ENCODE results near the gene NBPF11.
"Not testable (repeated sequence)": the region's sequence is repeated elsewhere in the genome, so short reads cannot be mapped to it uniquely, and the experiment has no call there.

NBPF11 gene

GRCh38 chr1:148150945-148151344, 1.1 kb downstream of the NBPF11 start:
- DNase-seq, result peak; percentile 14

GRCh38 chr1:148150014-148150413, 2.1 kb downstream of the NBPF11 start:
- not testable (repeated sequence) for DNase-seq

- DNase-seq, result not testable (repeated sequence)
These were observed 2.8 kb downstream of the NBPF11 start for GRCh38 chr1:148149050-148149815.

DNA sequence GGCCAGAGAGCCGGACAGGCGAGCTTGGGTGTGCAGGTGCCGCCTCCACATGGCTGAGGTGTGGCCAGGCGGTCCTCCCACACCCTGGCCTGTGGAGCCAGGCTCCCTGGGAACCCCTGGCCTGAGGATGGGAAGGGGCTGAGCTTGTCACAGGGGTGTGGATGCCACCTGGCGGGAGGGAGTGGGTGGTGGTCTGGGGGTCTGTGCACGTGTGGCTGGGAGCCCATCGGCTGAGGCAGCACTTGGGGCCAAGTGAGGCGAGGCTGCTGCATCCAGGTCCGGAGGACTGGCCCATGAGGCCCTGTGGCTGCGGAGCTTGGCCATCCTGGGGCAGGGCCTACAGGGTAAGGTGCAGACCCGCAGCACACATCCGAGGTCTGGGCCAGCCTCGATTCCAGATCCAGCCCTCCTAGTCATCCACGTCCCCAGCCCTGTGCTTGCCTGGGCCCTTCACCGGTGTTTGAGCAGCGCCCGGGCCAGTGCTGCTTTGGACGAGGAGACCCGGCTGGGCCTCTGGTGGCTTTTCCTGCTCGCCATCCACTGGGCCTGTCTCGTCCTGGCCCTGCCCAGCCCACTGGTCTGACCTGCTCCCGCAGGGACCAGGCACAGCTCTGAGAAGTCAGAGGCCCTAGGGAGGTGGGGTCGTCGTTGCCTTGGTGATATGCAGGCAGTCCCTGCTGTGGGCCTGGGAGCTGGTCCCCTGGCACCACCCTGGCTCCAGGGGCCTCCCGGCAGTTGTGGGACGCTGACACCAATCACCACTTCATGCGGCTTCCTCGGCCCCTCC, 4.8 kb downstream of the NBPF11 start:
- DNase-seq, result not testable (repeated sequence)

DNA sequence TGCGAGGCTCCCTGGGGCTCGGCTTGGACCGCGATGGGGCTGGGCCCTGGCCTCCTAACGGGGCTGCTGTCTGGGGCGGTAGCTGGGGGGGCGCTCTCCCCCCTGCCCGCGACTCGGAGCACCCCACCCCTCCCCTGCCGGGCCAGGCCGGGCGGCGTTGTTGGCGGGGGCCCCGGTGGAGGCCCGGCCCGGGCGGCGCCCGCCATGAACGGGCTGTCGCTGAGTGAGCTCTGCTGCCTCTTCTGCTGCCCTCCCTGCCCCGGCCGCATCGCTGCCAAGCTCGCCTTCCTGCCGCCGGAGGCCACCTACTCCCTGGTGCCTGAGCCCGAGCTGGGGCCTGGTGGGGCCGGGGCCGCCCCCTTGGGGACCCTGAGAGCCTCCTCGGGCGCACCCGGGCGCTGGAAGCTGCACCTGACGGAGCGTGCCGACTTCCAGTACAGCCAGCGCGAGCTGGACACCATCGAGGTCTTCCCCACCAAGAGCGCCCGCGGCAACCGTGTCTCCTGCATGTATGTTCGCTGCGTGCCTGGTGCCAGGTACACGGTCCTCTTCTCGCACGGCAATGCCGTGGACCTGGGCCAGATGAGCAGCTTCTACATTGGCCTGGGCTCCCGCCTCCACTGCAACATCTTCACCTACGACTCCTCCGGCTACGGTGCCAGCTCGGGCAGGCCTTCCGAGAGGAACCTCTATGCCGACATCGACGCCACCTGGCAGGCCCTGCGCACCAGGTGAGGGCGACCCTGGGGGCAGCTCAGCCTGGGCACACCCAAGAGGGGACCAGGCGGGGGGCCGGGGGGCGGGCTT, 5.7 kb downstream of the NBPF11 start:
- DNase-seq, result not testable (repeated sequence)

DNA sequence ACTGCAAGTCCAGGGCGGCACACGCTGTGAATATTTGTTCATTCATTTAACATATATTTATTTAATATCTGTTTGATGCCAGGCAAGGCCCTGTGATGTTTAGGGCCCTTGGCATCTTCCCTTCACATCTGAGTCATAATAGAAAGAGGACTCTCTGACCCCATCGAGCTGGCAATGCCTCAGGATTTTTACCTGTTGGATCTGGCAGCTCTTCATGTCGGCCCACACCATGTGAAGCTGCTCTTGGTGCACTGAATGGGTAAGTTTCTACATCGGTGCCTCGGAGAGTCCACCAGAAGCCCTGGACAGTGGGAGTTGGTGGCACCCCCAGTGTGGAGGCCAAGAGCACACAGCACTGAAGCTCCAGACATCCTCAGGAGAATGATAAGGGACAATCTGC, 8.9 kb downstream of the NBPF11 start:
- DNase-seq, result not testable (repeated sequence)

DNA sequence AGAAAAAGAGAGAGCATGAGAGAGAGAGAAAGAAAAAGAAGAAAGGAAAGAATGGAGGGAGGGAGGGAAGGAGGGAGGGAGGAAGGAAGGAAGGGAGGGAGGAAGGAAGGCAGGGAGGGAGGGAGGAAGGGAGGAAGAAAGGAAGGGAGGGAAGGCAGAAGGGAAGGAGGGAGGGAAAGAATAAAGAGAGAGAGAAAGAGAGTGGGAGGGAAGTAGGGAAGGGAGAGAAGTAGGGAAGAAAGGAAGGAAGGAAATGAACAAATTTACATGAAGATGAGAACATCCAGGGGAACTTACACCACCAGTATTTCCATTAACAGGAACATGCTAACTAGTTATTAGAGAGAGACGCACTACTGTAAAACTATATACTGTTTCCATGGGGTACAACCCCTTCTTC, 10.1 kb downstream of the NBPF11 start:
- not testable (repeated sequence) for DNase-seq

DNA sequence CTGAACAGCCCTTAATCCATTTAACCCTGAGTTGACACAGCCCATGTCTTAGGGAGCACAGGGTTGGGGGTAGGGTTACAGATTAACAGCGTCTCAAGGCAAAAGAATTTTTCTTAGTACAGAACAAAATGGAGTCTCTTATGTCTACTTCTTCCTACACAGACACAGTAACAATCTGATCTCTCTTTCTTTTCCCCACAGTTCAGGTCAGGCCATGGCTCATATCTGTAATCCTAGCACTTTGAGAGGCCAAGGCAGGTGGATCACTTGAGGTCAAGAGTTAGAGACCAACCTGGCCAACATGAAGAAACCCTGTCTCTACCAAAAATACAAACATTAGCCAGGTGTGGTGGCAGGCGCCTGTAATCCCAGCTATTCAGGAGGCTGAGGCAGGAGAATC, 13.5 kb downstream of the NBPF11 start:
- DNase-seq, result not testable (repeated sequence)

DNA sequence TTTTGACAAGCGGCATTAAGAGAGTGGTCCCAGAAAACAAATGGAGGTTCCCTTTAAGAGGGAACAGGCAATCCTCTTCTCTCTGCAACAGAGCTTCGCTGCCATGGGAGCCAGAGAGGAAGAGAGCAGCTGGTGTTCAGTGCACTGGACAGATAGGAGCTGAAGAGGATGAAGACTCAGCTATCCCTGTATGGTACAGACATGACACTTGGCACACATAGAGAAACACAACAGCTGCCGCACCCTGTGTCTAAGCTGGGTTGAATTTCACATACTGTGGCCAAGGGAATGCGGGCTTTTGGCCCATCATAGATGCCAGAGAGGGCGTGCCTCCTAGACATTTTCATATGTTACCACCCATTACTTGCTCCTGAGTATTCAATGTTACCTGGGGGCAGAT, 29.7 kb downstream of the NBPF11 start:
- not testable (repeated sequence) for DNase-seq

DNA sequence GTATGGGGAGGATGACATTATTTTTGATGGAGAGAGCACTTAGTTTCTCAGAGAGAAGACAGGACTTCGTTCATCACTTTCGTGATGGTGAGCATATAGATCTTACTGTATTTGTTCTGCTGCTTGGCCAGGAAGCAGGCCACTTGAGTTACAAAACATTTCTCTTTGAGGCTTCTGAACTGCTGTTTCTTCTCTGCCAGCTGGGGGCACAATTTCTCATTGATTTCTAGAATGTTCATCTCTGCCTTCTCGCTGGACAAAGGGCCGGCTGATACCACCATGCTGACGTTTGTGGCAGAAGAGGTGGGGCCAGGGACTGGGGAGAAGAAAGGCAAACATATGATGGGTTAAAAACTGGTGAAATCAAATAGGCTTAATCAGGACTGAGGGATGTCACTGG, 31.7 kb downstream of the NBPF11 start:
- peak; percentile 8 for DNase-seq

GRCh38 chr1:148095732-148096131, 56.3 kb downstream of the NBPF11 start:
- not testable (repeated sequence) for DNase-seq

GRCh38 chr1:148086196-148086595, 65.9 kb downstream of the NBPF11 start:
- not testable (repeated sequence) for DNase-seq

DNA sequence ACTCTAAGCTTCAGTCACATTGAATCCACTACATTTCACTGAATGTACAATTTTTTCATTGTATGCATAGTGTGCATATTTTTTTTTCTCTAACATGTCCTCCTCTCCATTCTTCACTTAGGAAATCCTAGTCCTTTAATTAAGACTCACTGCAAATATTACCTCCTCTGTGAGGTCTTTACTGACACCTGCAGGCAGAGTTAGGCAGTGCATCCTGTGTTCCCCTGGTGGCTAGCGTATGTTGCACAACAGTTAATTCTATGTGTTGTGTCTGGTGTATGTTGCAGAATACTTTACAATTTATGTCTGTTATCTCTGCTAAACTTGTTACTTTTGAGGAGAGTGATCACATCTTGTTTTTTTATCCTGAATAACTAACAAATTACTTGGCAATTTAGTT, 70.9 kb downstream of the NBPF11 start:
- not testable (repeated sequence) for DNase-seq

DNA sequence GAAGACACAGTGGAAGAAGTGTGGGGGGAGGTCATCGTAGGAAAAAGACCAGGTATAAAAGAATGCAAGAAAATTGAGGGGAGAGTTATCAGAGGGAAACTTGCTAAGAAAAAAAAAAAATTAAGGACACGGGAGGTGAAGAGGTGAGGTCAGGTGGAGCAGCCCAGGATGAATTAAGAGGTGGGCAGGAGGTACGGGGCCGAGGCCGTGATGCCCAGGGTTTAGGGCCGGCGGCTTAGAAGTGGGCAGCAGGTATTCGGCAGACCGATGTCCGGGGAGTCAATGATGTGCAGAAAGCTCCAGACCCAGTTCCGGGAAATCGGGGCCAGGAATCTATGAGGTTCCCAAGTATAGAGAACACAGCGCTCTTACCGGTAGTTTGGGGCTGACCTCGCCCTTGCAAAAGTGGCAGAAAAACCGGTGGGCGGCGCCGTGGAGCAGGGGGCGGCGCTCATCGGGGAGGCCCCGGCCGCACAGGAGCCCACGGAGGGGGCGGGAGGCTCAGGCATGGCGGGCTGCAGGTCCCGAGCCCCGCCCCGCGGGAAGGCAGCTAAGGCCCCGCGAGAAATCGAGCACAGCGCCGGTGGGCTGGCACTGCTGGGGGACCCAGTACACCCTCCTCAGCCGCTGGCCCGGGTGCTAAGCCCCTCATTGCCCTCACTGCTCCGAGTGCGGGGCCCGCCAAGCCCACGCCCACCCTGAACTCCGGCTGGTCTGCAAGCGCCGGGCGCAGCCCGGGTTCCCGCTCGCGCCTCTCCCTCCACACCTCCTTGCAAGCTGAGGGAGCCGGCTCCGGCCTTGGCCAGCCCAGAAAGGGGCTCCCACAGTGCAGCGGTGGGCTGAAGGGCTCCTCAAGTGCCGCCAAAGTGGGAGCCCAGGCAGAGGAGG, 73.2 kb downstream of the NBPF11 start:
- not testable (repeated sequence) for DNase-seq

GRCh38 chr1:148078090-148078489, 74.0 kb downstream of the NBPF11 start:
- DNase-seq, result not testable (repeated sequence)

GRCh38 chr1:148077458-148077857, 74.6 kb downstream of the NBPF11 start:
- not testable (repeated sequence) for DNase-seq

DNA sequence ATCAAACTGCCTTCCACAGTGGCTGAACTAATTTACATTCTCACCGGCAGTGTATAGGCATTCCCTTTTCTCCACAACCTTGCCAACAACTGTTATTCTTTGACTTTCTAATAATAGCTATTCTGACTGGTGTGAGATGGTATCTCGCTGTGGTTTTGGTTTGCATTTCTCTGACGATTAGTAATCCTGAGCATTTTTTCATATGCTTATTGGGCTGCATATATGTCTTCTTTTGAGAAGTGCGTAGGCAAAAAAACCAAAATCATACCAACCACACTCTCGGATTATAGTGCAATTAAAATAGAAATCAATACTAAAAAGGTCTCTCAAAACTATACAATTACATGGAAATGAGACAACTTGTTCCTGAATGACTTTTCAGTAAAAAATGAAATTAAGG, 78.7 kb downstream of the NBPF11 start:
- not testable (repeated sequence) for DNase-seq

DNA sequence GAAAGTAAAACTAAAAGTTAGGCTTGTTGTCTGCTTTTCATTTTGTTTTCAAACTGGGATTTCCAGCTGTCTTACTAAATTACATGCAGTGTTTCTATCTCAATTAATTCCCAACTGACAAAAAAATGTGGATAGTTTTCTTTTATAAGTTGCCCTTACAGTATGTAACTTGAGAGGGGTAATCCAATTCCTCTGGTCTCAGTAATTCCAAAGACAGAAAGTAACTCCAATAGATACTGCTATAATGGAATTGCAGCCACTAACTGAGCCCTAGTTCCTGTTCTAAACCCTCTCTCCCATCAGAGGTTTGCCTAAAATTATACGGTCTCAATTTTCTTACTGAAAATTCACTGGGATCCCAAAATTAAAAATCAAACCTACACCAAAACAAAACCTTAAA, 83.5 kb downstream of the NBPF11 start:
- not testable (repeated sequence) for DNase-seq

DNA sequence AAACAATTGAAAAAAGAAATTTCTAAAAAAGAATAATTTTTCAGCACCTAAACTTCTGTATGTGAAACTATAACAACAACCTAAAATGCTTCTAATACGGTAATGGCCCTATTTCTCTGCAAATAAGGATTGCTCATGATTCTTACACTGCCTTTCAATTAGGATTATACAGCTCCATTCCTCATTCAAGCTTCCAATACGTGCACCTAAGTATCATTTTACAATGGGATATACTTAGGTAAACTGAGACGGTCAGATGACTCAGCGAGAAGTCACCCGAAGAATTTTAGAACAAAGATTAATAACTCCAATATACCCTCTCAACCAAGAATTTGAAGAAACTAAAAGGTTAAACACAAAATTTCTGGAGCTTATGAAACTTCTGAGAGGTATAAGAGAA, 83.9 kb downstream of the NBPF11 start:
- DNase-seq, result not testable (repeated sequence)

DNA sequence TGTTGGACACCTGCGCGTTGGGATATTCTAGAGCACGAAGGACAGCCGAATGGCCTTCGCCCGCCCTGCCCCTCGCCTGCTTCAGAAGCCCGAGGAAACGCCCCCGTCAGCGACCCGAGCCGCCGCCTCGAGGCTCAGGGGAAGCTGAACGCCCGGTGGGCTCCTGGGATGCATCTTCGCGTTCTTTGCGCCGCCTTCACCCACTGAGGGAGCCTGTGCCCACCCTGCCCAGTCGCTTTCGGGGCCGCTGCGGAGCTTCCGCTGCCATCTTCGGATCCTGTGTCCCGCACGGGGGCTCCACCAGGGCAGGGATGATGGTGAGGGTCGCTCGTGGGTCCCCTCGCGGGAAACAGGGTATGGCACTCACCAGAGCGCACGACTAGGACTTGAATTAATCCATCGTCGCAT, 91.8 kb downstream of the NBPF11 start:
- not testable (repeated sequence) for DNase-seq

- DNase-seq, result peak; percentile 48
These were observed 94.7 kb downstream of the NBPF11 start for GRCh38 chr1:148057384-148057783.
